GM12875 (cell line): Measurements from ENCODE around the gene SLIT3.

Source experiments
- H3K4me3 ChIP-seq: one replicate; pipeline ENCODE4 v1.5.1; 2011; ENCODE audit warnings: low read depth, low read length, control low read depth
- CTCF ChIP-seq: IDR thresholded peaks from 2 replicates; pipeline ENCODE4 v1.5.1; 2011; ENCODE audit warnings: low read depth, mild to moderate bottlenecking, control low read depth, inconsistent platforms, low read length, moderate library complexity, borderline replicate concordance; ENCODE audit not compliant: insufficient read depth

Gene SLIT3

GRCh38 chr5:168978500-168978899 lies 322.4 kb downstream of the SLIT3 start:
- no peak for TF ChIP-seq CTCF
- H3K4me3 ChIP-seq, result no peak overlapping the region

GRCh38 chr5:168978015-168978414 lies 322.9 kb downstream of the SLIT3 start:
- TF ChIP-seq CTCF, result no peak
- H3K4me3 ChIP-seq, result no peak overlapping the region

- no peak for TF ChIP-seq CTCF
- H3K4me3 ChIP-seq, result no peak overlapping the region
Measured at GRCh38 chr5:168976311-168976970, 324.5 kb downstream of the SLIT3 start.

GRCh38 chr5:168975331-168975730 lies 325.6 kb downstream of the SLIT3 start:
- no peak for TF ChIP-seq CTCF
- H3K4me3 ChIP-seq, result no peak overlapping the region

- TF ChIP-seq CTCF, result no peak
Measured at GRCh38 chr5:168974082-168974481, 326.9 kb downstream of the SLIT3 start.

GRCh38 chr5:168972731-168973130 lies 328.2 kb downstream of the SLIT3 start:
- TF ChIP-seq CTCF, result no peak
- H3K4me3 ChIP-seq, result no peak overlapping the region

More at GRCh38 chr5:168974082-168974481, 326.9 kb downstream of the SLIT3 start:
- no peak overlapping the region for H3K4me3 ChIP-seq

- H3K4me3 ChIP-seq, result no peak overlapping the region
- no peak for TF ChIP-seq CTCF
Measured at GRCh38 chr5:168971100-168971499, 329.8 kb downstream of the SLIT3 start.
